HG03432 (cell line): ENCODE results near the gene C1QTNF3.
"Not testable (repeated sequence)": the region's sequence is repeated elsewhere in the genome, so short reads cannot be mapped to it uniquely, and the experiment has no call there.

Experiments
- ATAC-seq: cut with Tn5 transposase; IDR thresholded peaks from one replicate; pipeline ENCODE4 v1.9.1; 2021; ENCODE audit warnings: mild to moderate bottlenecking, moderate library complexity; ENCODE audit not compliant: unreplicated experiment

Gene C1QTNF3

DNA sequence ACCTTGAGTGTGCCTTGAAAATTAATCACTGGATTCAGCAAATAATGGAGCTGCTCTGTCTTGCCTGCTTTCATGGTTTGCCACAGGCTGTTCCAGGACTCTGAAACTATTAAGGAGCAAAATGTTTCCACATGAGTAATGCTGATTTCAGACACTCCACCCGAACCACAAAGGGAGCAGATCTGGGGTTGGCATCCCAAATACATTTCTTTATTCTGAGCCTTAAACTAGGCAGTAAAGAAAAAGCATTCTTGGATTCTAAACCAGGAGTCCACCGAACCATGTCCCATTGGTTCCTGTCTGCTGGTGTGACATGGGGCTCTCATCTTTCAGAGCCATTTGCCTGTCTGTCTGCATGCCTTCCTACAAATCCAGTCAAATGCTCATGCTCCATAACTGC lies 10.1 kb upstream of the C1QTNF3 start:
- no peak for ATAC-seq

DNA sequence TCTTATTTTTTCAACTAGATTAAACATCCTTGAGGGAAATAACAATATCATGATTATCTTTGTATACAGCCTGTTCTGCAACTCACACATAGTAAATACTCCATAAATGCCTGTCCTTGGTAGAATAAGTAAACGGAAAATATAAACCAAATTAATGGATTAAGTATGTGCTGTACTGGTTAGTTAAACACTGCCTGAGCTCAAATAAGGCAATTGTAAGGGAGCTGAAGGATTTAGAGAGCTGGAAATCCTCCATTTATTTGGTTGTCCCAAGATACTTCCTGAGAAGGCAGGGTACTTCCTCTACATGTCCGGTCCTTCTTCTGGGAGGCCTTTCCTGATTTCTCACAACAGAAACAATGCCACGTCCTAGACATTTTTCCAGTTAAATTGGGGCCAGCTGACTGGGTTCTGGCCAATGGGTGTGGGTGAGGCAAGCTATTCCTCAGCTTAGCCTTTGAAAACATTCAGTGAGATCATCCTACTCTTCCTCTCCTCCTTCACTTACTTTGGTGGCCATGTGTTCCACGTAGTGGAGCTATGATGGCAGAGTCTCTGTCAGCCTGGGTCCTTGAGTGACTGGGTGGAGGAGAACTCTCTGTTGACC lies 8.5 kb upstream of the C1QTNF3 start:
- no peak for ATAC-seq

DNA sequence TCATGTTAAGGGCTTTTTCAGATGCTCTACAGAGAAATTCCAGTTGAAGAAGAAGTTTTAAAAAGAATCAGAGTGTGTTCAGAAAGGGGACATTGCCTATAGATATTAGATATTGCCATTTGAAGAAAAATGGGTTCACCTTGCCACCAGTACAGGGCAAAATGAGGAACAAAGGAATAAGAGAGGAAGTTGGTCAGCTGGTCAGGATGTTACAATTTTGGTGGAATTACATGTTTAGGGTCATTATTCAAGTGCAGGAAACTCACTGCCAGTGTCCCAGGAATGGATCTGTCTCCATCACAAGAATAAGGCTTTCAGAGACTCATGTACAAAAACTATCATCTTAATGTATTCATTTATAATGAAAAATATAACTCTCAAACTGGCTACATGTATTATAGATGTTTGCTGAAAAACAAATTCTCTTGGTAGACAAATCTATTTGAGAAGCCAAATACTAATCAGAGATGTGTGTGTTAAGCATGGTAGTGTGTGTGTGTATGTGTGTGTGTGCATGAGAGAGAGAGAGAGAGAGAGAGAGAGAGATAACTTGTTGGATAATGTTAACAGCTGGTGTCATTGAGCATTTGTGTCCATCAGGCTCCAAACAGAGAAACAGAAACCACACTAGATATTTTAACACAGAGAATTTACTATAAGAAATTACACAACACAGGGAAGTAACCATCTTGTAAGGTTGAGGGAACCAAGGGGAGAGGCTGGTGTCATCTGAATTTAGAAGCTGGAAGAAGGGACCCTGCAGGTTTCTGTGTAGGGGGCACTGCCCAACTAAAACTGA lies 5.0 kb upstream of the C1QTNF3 start:
- ATAC-seq, result no peak

DNA sequence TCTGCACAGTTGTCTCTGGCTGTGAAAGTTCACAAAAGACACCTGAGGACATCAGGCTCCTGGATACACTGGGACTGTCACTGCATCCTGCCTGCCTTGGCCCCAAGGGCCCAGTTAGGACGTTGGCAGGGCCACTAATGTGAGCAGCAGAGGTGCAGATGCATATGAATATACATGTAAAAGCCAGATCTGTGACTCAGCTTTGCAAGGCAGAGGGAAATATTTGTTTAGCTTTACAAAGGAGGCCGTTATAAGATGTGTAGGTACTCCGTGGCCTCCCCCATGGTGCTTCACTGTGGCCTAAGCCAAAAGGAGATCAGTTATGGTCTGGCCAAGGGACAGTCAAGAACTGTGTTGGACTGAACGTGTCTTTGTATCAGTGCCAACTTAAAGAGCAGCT lies 4.1 kb upstream of the C1QTNF3 start:
- ATAC-seq, result no peak

DNA sequence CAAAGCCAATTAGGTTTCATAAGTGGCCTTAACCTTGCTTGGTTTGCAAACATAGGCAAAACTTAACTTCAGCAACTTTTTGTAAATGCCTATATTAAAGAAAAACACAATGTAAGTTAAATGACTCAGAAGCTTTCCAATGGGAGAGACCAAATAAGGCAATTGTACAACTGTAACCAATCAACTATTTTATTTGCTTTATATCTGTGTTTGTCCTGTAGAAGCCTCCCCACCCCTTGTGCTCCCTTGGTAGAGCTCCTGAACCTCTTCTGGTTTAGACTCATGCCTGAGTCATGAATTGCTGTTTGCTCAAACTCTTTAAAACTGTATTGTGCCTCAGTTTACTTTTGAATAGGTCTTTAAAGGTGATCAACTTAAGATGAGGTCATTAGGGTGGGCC lies 3.0 kb upstream of the C1QTNF3 start:
- no peak for ATAC-seq

DNA sequence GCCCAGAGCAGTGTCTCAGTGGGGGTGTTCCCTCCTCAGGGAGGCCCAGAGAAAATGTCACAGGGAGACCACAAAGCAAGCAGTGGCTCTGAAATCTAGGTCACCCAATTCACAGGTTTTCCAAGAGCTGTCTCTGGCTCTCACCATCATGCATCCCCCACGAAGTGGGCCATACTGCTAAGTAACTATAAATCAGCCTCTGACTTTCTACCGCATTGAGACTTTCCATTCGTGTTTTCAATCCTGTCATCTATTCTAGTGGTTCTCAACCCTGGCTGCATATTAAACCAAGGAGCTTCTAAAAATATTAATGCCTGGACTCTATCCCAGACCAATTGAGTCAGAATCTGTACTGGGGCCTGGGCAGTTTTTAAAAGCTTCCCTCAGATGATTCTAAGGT lies 2.0 kb upstream of the C1QTNF3 start:
- no peak for ATAC-seq

DNA sequence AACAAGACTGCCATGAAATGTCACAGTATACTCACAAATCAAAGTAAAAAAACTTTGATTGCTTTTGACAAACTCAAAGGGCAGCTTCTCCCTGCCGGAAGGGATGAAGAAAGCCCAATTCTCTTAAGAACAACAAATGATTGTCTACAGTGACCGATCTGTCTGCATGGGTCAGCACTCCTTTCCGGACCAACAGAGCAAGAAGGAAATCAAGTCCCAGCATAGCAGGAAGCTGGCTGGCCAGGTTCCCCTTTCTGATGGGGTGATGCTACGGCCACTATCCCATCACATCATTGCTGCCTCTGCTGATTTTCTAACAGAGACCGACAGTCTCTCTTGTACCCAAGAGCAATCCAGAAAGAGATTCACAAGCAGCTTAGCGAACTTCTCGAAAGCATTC lies 692 bp downstream of the C1QTNF3 start:
- no peak for ATAC-seq

DNA sequence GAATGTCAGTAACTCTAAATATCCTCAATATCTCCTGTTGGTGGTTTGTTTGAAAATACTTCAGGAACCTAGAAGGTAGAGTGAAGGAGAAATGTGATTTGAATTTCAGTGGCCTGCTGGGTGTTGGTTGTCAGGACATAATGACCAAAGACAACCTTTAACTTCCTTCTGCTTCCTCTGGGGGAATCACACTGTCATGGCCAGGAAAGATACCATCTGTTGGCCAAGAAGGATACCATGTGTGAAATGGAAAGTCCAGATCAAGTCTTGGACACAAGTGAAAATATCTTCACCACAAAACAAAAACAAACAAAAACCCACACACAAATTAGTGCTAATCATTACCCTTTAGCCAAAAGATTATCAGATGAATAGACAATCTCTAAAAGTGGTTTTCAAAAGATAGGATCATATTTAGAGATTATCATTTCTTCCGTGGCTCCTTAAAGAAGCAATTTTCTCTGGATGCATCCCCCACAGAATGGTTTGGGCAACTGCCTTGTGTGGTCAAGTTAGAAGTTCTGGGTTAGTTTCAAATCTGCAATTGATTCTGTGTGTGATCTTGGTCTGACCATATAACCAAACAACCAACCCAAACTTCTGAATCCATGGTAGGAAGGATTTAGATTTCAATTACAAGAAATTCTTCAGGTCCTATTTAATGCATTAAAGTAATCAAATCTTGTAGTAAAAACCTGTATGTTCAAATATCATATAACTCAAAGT lies 1.6 kb downstream of the C1QTNF3 start:
- ATAC-seq, result no peak

DNA sequence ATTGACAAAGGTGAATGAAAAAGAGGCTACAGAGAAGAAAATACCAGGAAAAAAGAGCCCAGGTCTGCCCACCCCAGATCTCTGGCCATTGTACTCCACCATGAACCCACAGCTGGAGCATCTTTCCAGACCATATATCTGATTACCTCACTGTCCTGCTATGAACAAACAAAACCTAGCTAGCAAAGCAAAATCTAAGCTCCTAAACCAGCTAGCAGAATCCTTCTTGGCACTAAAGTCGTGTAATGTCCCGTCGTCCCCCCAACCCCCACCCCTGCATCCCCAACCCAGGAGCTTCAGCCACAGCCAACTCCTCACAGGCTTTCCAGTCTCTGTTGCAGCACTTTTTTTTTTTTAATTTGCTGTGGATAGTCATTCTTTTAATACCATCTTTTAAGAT lies 2.5 kb downstream of the C1QTNF3 start:
- ATAC-seq, result no peak

DNA sequence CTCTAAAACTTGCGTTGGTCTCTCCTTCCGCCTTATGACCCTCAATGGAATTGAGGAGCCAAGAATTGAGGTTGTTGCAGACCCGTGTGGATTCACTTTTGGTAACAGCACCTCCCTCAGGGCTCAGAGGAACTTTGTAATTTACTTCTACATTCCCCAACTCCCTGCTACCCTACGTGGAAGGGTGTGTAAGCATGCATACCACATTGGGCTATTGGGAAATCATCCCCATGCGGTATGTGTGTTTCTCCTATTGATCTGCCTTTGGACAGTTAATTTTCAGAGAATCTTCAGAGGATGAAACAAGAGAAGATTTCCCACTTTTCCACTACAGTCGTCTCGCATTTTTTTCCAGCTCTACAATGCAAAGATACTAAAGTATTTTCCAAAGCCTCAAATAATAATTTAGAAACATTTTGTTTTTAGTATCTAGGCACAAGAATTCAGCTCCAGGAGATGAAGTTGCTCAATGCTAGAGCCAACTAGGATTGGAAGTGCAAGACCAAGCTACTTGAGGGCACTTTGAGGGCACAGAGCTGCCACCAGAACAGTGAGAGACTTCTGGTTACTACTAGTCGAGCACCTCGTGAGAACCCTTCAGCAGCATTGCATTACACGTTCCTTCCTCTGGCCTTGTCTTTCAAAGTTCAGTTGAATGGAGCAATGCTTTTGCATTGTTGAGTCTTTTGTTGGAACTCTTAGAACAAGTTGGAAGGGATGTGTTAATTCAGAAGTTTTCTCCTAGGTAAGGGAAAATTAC lies 3.4 kb downstream of the C1QTNF3 start:
- ATAC-seq, result no peak

DNA sequence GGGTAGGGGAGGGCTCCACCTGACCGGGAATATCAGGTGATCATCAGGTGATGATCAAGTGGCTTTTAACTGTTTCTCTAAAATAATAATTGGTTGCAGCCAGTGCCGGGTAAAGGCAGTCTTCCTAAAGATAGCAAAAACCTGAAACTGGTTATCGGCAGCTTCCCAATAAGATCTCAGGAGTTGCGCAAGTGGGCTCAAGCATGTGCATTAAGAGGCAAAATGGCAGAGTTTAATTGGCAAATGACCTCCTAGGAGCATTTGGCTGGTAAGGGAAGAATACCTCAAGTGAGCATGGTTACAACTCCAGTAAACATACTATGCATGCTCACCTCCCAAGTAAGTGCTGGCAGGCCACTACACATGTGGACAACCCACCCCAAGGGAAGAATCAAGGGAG lies 4.2 kb downstream of the C1QTNF3 start:
- no peak for ATAC-seq

DNA sequence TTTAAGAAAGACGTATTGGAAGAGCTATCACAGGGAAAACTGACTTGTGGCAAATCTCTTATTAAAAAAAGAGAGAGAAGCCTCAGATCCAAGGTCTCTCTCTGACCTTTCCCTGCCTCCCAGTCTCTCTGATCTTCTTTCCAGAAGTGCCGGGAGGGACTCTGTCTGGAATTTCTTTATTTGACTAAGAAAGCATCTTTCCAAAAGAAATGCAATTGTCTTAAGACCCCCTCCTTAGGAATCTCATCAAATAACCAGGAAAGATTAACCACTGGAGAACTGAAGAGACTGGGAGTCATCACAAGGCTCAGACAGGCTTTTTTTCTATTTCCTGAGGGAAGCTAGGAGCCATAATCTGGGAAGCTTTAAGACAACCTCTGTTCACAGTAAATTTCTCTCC lies 4.6 kb downstream of the C1QTNF3 start:
- ATAC-seq, result no peak

DNA sequence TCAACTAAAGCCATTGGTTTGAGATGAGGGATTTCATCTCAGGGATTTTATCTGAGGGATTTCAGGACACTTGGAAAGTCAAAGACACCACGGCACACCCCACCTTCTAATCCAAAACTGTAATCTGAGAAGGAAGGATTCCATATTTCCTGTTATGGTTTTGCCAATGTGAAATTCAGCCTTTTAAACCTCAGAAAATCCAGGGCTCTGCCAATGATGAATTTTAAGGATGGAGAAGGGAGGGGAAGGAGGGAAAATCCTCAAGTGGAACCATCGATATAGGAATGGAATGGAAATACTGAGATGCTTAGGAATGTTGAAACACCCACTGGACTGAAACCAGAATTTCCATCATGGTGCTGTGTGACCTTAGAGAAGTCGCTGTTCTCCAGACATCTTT lies 5.3 kb downstream of the C1QTNF3 start:
- no peak for ATAC-seq

DNA sequence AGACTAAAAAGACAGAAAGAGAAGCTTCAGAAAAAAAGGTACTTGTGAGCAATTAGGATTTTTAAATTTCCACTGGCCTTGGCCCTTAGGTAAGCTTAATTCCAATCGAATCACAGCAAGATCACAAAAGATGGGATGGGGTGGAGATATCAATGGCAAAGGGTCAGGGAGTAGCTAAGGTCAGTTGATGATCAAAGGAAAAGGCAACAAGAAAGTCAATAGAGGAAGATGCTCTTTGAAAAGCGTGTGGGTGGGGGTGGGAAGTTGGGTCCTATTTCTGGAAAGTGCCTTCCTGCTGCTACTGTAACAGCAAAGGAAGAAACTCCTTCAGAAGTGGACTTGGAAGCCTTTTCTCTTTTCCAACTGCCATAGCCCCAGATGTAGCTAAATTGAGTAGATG lies 7.3 kb downstream of the C1QTNF3 start:
- ATAC-seq, result no peak

DNA sequence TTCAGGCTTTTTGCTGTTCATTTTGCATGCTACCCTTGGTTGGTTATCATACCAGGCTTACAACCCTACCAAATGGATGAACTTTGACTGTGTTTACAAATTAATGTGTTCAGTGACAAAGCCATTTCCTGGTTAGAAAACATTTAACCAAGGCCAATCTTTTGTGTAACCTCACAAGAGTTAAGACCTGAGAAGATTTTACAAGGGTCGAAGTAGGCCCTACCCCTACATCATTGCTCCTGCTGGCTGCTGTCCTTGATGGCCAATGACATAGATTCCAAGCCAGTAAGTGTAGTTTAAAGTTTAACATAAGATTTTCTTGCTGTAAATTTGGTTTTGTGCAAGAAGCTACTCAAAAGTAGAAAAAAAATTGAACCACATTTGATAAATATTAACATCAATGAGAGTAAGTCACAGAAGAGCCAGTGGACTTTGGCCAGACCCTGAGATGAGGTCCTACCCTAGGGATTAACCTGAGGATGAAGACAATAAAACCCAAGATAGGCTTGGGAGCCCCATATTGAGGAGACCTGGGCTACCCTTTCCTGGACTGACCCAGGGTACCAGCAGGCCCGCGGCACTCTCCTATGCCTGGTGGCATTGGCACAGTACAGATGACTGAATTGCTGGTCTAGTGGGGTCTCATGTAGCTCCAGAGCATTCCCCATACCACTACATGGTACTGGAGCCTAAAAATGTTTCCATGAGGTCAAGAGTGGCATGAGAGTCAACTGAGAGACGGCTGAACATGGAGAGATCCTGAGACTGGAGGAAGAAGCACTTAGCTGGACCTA lies 8.3 kb downstream of the C1QTNF3 start:
- ATAC-seq, result peak; percentile 74

DNA sequence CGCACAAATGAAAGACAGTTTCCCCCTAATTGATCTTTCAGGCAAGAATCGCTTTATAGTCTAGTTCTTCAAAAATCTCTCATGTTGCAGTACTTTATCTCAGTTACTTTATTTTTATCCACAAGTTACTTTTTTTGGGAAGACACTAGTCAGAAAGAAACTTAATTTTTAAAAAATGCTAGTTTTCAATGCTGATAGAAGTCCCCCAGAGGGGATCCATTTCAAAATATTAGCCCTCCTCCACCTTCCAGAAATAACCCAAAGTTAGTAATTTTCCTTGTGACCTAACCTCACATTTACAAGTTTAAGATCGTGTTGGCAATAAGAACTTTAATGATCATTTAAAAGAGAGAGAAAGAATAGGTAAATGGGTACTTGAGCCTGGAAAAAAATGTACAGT lies 11.0 kb downstream of the C1QTNF3 start:
- no peak for ATAC-seq

DNA sequence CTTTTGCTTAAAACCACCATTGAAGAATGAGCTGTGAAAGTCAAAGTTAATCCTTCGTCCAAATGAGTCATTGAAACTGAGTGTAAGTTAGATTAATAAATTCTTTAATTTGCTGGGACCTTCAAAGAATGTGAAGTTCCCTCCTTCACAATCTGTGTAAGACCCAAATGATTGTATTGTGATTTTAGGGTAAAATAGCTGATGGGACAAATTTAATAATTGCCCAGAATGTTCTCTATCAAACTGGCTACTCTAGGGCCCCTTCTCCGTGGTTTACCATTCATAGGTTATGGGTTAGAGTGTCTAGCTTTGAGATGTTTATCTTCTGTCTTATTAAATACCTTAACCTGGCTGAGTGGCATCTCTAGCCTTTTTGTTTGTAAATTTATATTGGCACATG lies 11.9 kb downstream of the C1QTNF3 start:
- no peak for ATAC-seq

DNA sequence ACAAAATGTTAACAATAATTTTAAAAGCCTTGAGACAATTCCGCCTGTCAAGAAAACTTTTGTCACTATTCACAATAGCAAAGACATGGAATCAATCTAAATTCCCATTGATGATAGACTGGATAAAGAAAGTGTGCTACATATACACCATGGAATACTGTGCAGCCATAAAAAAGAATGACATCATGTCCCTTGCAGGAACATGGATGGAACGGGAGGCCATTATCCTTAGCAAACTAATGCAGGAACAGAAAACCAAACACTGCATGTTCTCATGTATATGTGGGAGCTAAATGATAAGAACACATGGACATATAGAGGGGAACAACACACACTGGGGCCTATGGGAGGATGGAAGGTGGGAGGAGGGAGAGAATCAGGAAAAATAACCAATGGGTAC lies 12.4 kb downstream of the C1QTNF3 start:
- not testable (repeated sequence) for ATAC-seq

DNA sequence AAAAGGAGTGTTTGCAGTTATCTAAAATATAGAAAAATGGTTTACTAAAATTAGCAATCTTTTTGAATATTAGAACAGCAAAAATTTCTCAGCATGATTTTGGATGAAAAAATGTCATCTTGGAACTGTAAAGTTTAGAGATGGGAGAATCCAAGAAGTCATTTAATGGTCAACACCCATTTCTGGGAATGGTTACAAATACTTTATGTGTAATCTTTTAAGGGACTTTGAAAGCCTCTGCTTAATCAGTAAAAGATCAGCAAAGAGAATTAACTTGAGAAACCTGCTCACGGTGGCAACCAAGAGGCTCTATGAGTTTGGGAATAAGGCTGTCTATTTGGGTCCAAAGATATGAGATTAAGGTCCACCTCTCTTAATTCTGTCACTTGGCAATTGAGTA lies 13.0 kb downstream of the C1QTNF3 start:
- no peak for ATAC-seq

DNA sequence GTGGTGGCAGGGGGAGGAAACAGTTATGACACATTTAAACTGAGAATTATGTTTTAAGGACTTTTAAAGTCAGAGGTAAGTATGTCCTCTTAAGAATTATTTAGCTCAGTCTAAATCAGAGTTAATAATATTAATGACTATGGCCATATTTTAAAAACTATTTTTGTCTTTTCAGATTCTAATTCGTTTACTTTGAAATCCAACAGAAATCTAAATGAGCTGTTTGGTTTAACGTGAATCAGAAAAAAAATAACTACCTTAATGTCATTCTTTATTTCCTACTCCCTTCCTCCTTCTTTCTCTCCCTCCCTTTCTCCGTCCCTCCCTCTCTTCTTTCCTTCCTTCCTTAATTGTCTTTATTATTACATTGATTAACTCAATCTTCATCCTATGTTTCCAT lies 14.7 kb downstream of the C1QTNF3 start:
- ATAC-seq, result no peak
